ENCODE results near the gene UGT1A1. TPM values are rescaled to one million over a fixed set of nuclear protein-coding genes. Genes with fewer than 3 reads are reported as not detected.

The UGT1A1 gene
- total RNA-seq: not detected in 2 replicates

DNA sequence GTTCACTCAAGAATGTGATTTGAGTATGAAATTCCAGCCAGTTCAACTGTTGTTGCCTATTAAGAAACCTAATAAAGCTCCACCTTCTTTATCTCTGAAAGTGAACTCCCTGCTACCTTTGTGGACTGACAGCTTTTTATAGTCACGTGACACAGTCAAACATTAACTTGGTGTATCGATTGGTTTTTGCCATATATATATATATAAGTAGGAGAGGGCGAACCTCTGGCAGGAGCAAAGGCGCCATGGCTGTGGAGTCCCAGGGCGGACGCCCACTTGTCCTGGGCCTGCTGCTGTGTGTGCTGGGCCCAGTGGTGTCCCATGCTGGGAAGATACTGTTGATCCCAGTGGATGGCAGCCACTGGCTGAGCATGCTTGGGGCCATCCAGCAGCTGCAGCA is at the start of gene UGT1A1:
UGT1A1 (plus strand) TSS at position 228 of the 400 bp plus-strand sequence; CDS start at position 246, 18 bp downstream.

DNA sequence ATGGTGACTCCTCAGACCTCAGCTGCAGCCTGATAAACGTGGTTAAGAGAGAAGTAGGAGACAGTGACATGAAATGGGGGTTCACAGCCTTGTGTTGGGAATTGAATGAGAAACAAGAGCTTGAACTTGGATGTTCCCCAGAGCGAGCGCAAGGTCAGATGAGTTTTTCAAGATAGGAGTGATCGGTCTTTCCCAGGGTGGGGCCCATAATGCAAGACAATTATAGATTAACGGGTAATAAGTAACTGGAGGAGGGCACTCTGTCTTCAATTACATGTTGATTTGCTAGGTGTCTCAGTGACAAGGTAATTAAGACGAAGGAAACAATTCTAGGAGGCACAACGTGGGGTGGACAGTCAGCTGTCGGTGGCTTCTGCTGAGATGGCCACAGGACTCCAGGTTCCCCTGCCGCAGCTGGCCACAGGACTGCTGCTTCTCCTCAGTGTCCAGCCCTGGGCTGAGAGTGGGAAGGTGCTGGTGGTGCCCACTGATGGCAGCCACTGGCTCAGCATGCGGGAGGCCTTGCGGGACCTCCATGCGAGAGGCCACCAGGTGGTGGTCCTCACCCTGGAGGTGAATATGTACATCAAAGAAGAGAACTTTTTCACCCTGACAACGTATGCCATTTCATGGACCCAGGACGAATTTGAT is 47.3 kb upstream of the UGT1A1 start, which contains the start of gene UGT1A5:
UGT1A5 (plus strand) TSS at position 297 of the 651 bp plus-strand sequence; CDS start at position 382, 85 bp downstream.

DNA sequence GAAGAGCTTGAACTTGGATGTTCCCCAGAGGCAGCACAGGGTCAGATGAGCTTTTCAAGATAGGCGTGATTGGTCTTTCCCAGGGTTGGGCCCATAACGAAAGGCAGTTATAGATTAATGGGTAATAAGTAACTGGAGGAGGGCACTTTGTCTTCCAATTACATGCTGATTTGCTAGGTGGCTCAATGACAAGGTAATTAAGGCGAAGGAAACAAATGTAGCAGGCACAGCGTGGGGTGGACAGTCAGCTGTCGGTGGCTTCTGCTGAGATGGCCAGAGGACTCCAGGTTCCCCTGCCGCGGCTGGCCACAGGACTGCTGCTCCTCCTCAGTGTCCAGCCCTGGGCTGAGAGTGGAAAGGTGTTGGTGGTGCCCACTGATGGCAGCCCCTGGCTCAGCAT is 41.5 kb upstream of the UGT1A1 start, which contains the start of gene UGT1A4:
UGT1A4 (plus strand) TSS at position 185 of the 400 bp plus-strand sequence; CDS start at position 270, 85 bp downstream.

DNA sequence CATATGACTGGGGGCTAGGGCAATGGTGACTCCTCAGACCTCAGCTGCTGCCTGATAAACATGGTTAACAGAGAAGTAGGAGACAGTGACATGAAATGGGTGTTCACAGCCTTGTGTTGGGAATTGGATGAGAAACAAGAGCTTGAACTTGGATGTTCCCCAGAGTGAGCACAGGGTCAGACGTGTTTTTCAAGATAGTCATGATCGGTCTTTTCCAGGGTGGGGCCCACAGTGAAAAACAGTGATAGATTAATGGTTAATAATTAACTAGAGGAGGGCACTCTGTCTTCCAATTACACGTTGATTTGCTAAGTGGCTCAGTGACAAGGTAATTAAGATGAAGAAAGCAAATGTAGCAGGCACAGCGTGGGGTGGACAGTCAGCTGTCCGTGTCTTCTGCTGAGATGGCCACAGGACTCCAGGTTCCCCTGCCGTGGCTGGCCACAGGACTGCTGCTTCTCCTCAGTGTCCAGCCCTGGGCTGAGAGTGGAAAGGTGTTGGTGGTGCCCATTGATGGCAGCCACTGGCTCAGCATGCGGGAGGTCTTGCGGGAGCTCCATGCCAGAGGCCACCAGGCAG is 31.3 kb upstream of the UGT1A1 start, which contains the start of gene UGT1A3:
UGT1A3 (plus strand) TSS at position 320 of the 579 bp plus-strand sequence; CDS start at position 405, 85 bp downstream.

DNA sequence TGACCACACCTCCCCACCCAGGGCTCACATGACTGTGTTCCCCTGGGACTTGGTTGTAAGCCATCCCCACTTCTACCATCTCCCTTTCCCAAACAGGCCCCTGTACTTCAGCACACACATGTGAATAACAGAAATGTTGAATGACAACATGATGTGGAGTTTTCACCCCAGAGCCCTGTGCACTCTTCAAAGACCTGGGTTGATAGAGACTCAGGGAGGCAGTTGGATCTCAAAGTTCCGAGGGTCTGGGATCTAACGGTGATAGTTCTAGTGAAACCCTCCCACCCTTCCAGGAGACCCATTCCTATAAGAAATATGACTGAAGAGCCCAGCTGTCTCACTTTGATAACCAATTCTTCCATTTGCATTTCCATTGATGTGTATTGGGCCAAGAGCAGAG is 18.0 kb downstream of the UGT1A1 start, which contains the start of gene MROH2A:
MROH2A (plus strand) TSS at position 301 of the 400 bp plus-strand sequence. CDS start 1,029 bp downstream, outside the sequence.

Other genes with a start within 250 kb of the UGT1A1 start
- 22.6 and 27.0 TPM in 2 replicates for gene USP40, start 193.5 kb upstream of the UGT1A1 start, total RNA-seq
- gene UGT1A8, start 142.6 kb upstream of the UGT1A1 start, total RNA-seq: not detected in 2 replicates
- not detected in 2 replicates for gene UGT1A10, start 123.8 kb upstream of the UGT1A1 start, total RNA-seq
- gene UGT1A9, start 88.4 kb upstream of the UGT1A1 start, total RNA-seq: not detected in 2 replicates
- not detected in 2 replicates for gene UGT1A7, start 78.4 kb upstream of the UGT1A1 start, total RNA-seq
- not detected in 2 replicates for gene UGT1A6, start 67.4 kb upstream of the UGT1A1 start, total RNA-seq
- gene UGT1A5, start 47.4 kb upstream of the UGT1A1 start, total RNA-seq: not detected in 2 replicates
- not detected in 2 replicates for gene UGT1A4, start 41.5 kb upstream of the UGT1A1 start, total RNA-seq
- gene UGT1A3, start 31.2 kb upstream of the UGT1A1 start, total RNA-seq: not detected in 2 replicates
- gene MROH2A, start 18.1 kb downstream of the UGT1A1 start, total RNA-seq: not detected in 2 replicates
- gene HJURP, start 94.3 kb downstream of the UGT1A1 start, total RNA-seq: 22.8 and 22.9 TPM in 2 replicates
- not detected in 2 replicates for gene TRPM8, start 157.1 kb downstream of the UGT1A1 start, total RNA-seq